SJSA1 (cell line): ENCODE measurements around the gene CCDC68. TPM values are rescaled to one million over a fixed set of nuclear protein-coding genes. Genes with fewer than 3 reads are reported as not detected.

Source experiments
- DNase-seq, 2 experiments: peaks; one replicate each; pipeline ENCODE4 v3.0.0-alpha.2; 2015 to 2020; ENCODE audit warnings: low spot score in 2 of 2, low read depth in 1 of 2
- H3K27ac ChIP-seq: fragments of 250-450 bp; sonication (Bioruptor Pico); 2 replicates; pipeline ENCODE4 v1.5.1; 2020; ENCODE audit warnings: mild to moderate bottlenecking, moderate library complexity
- H3K27me3 ChIP-seq: fragments of 250-450 bp; sonication (Bioruptor Pico); replicated peaks from 2 replicates; pipeline ENCODE4 v1.5.1; 2020; ENCODE audit warnings: mild to moderate bottlenecking, moderate library complexity
- H3K36me3 ChIP-seq: fragments of 250-450 bp; sonication (Bioruptor Pico); 2 replicates; pipeline ENCODE4 v1.5.1; 2020; ENCODE audit warnings: mild to moderate bottlenecking
- H3K4me1 ChIP-seq: fragments of 250-450 bp; sonication (Bioruptor Pico); replicated peaks from 2 replicates; pipeline ENCODE4 v1.6.1; 2021; ENCODE audit warnings: mild to moderate bottlenecking
- H3K4me3 ChIP-seq: fragments of 250-450 bp; sonication (Bioruptor Pico); 2 replicates; pipeline ENCODE4 v1.5.1; 2020; ENCODE audit warnings: mild to moderate bottlenecking
- H3K9me3 ChIP-seq: fragments of 250-450 bp; sonication (Bioruptor Pico); replicated peaks from 2 replicates; pipeline ENCODE4 v1.5.1; 2020; ENCODE audit warnings: mild to moderate bottlenecking
- total RNA-seq: library from RNA; depleted of rRNA; stranded (reverse); fragments of >200 nt; shearing (Covaris generic); gene quantifications from 2 replicates; pipeline ENCODE4 v1.2.3, GENCODE V29; 2014

CCDC68 gene
- total RNA-seq, 1 experiment from 2014 or later: 0.03 TPM

- no peak for DNase-seq
- Histone ChIP-seq H3K36me3 (no peaks in the 10 kb centered on the region), H3K9me3 (no peaks in the 10 kb centered on the region; the same call in none of the 2 replicates), H3K27me3 (no peaks in the 10 kb centered on the region), H3K4me1 (no peaks in the 10 kb centered on the region), H3K27ac (no peak overlapping the region), H3K4me3 (no peak overlapping the region)
Measured at GRCh38 chr18:54926593-54927325, 32.5 kb downstream of the CCDC68 start.

GRCh38 chr18:54924948-54925347 lies 34.3 kb downstream of the CCDC68 start:
- H3K36me3 ChIP-seq: no peaks in the 10 kb centered on the region
- no peaks in the 10 kb centered on the region for H3K27me3 ChIP-seq
- DNase-seq: no peak
- no peak overlapping the region for H3K4me3 ChIP-seq
- H3K4me1 ChIP-seq: no peaks in the 10 kb centered on the region
- no peak overlapping the region for H3K27ac ChIP-seq
- H3K9me3 ChIP-seq: no peaks in the 10 kb centered on the region; the same call in none of the 2 replicates

- Histone ChIP-seq H3K4me1 (no peaks in the 10 kb centered on the region), H3K27me3 (no peaks in the 10 kb centered on the region), H3K4me3 (no peak overlapping the region), H3K27ac (no peak overlapping the region), H3K9me3 (no peaks in the 10 kb centered on the region; the same call in none of the 2 replicates), H3K36me3 (no peaks in the 10 kb centered on the region)
- DNase-seq: no peak
Measured at GRCh38 chr18:54923339-54923956, 35.8 kb downstream of the CCDC68 start.

DNA sequence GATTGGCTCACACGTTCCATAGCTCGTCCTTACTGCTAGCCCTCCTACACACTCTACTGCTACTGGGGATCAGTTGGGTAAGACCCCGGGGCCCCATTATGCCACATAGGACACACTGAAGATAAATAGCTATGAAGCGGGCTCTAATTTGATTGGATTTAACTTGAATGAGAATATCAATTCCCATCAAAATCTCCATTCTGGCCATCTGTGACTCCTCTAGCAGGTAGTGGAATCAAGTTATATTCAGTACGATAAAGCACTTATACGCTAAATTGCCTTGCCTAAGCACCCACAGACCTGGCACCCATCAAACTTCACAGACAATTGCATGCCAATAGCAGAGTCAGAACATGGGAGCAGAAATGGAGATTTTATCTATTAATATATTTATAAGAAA lies 39.8 kb downstream of the CCDC68 start:
- Histone ChIP-seq H3K27ac (no peak overlapping the region), H3K27me3 (no peaks in the 10 kb centered on the region), H3K36me3 (no peaks in the 10 kb centered on the region), H3K4me3 (no peak overlapping the region), H3K9me3 (no peaks in the 10 kb centered on the region), H3K4me1 (no peaks in the 10 kb centered on the region)
- DNase-seq: no peak

- DNase-seq: no peak
- Histone ChIP-seq H3K9me3 (no peaks in the 10 kb centered on the region), H3K4me1 (no peaks in the 10 kb centered on the region), H3K27ac (no peak overlapping the region), H3K27me3 (no peaks in the 10 kb centered on the region), H3K36me3 (no peaks in the 10 kb centered on the region), H3K4me3 (no peak overlapping the region)
Measured at GRCh38 chr18:54918060-54918459, 41.2 kb downstream of the CCDC68 start.

- no peak for DNase-seq
- Histone ChIP-seq H3K27ac (no peak overlapping the region), H3K36me3 (no peaks in the 10 kb centered on the region), H3K4me3 (no peak overlapping the region), H3K4me1 (no peaks in the 10 kb centered on the region), H3K9me3 (no peaks in the 10 kb centered on the region), H3K27me3 (no peaks in the 10 kb centered on the region)
Measured at GRCh38 chr18:54916507-54916906, 42.8 kb downstream of the CCDC68 start.

GRCh38 chr18:54914816-54915215 lies 44.4 kb downstream of the CCDC68 start:
- Histone ChIP-seq H3K4me1 (no peaks in the 10 kb centered on the region), H3K4me3 (no peak overlapping the region), H3K9me3 (no peaks in the 10 kb centered on the region), H3K36me3 (no peaks in the 10 kb centered on the region), H3K27ac (no peak overlapping the region), H3K27me3 (no peaks in the 10 kb centered on the region)
- no peak for DNase-seq

GRCh38 chr18:54911551-54911950 lies 47.7 kb downstream of the CCDC68 start:
- no peak overlapping the region for H3K4me3 ChIP-seq
- no peaks in the 10 kb centered on the region for H3K27me3 ChIP-seq
- H3K9me3 ChIP-seq: no peaks in the 10 kb centered on the region
- no peak overlapping the region for H3K27ac ChIP-seq
- no peaks in the 10 kb centered on the region for H3K4me1 ChIP-seq
- no peak for DNase-seq
- H3K36me3 ChIP-seq: no peaks in the 10 kb centered on the region

DNA sequence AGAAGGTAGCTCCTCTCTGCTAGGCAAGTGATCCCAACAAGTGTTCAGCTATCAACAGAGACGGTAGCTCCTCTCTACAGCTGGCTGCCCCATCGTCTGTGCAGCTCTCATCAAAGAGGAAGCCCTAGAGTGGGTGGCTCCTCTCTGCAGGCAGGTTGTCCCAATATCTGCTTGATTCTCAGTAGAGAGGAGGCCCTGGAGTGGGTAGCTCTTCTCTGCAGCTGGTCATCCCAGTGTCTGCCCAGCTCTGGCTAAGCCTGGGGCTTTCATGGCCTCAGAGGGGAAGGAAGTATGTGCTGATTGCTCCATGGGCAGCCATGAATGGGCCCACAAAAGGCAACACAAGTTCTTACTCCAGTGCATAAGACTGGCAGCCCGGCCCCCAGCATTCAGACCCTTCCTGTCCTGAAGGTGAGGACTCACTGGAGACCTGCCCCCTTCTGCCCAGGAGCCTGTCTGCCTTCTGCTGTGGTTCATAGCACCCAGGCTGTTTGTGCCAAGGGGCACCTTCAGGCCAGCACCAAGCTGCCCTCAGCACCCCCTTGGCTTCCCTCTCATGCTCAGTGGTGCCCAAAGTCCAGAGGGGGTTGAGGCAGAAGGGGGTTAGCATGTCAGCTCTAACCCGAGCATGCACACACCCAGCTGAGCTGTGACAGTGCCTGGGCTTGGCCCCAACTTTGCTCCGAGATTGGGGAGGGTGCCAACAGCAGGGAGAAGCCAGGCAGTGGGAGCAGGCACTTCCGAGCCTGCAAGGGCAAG lies 48.9 kb downstream of the CCDC68 start:
- Histone ChIP-seq H3K4me3 (no peak overlapping the region), H3K27me3 (no peaks in the 10 kb centered on the region), H3K4me1 (no peaks in the 10 kb centered on the region), H3K36me3 (no peaks in the 10 kb centered on the region), H3K27ac (no peak overlapping the region), H3K9me3 (no peaks in the 10 kb centered on the region)
- DNase-seq: no peak

DNA sequence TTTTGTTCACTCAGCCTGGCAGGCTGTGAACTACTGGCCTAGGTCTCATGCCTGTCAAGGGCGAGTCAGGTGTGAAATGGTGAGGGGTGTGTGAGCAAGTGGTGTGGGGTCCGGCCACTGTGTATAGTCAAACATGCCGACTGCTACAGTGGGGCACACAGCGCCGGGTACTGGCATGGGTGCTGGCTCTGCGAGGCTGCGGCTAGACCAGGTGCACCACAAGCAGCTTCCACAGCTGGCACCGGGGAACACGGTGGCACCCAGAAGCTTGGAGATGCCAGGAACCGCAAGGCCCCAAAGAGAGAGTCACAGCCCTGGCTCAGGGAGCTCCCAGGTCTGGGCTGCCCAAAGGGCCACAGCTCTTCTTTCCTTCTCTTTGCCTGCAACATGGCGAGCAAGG lies 49.7 kb downstream of the CCDC68 start:
- no peak for DNase-seq
- no peak overlapping the region for H3K27ac ChIP-seq
- H3K9me3 ChIP-seq: no peaks in the 10 kb centered on the region
- no peaks in the 10 kb centered on the region for H3K36me3 ChIP-seq
- H3K4me1 ChIP-seq: no peaks in the 10 kb centered on the region
- H3K27me3 ChIP-seq: no peaks in the 10 kb centered on the region
- no peak overlapping the region for H3K4me3 ChIP-seq

DNA sequence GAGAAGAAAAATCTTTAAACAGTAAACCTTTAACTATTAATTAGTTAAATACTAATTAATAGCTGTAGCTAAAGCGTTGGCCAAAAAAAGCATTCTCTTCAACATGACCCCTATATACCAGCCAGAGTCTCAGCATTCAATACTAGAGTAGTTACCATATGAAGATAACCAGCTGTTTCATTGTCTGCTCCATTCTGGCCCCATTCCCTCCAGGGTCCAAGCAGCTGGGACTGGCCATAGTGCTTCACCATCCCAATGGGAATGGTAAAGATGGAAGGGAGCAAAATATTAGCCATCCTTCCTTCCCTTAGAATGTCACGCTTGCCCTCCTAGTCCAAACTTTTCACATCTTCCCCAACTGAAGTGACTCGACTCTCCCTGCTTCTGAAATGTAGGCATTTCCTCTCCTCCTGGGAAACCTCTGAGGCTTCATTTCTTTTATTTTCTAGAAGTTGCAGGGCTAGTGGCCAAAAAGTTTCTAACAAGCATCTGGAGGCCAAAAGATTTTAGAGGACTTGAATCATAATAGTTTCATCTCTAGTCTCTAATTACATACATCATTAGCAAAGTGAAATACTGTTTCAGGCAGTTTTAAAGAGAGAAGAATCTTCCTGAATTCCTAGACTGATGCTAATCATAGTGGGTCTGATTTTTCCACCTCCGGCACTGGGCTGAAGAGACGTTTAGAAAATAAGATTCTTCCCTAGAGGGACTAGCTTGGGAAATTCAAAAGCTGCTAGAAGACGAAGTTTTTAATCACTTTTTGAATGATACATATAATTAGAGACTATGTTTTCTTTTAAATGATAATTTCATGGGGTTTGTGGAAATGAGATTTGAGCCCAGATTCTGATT lies 52.7 kb downstream of the CCDC68 start:
- H3K27ac ChIP-seq: no peak overlapping the region

DNA sequence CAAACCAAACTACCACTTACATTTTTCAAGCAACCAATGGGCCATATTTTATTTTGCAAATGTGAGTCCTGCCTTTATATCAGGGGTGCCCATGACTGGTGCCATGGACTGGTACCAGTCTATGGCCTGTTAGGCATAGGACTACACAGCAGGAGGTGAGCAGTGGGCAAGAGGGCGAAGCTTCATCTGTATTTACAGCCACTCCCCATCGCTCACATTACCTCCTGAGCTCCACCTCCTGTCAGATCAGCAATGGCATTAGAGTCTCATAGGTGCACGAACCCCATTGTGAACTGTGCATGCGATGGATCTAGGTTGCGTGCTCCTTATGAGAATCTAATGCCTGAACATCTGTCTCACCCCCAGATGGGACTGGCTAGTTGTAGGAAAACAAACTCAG lies 53.6 kb downstream of the CCDC68 start:
- no peak overlapping the region for H3K4me3 ChIP-seq
- H3K4me1 ChIP-seq: peaks cover 9% of the 10 kb centered on the region; the same call in 1 of the 2 replicates
- H3K36me3 ChIP-seq: no peaks in the 10 kb centered on the region
- H3K9me3 ChIP-seq: no peaks in the 10 kb centered on the region
- no peak for DNase-seq
- no peaks in the 10 kb centered on the region for H3K27me3 ChIP-seq
- H3K27ac ChIP-seq: no peak overlapping the region

More for the DNA sequence above, 52.7 kb downstream of the CCDC68 start:
- Histone ChIP-seq H3K36me3 (no peaks in the 10 kb centered on the region), H3K4me1 (peaks cover 9% of the 10 kb centered on the region; the same call in 1 of the 2 replicates), H3K27me3 (no peaks in the 10 kb centered on the region), H3K4me3 (no peak overlapping the region), H3K9me3 (no peaks in the 10 kb centered on the region)
- no peak for DNase-seq

GRCh38 chr18:54904581-54904980 lies 54.7 kb downstream of the CCDC68 start:
- Histone ChIP-seq H3K27me3 (no peaks in the 10 kb centered on the region), H3K4me3 (no peak overlapping the region), H3K36me3 (no peaks in the 10 kb centered on the region), H3K9me3 (no peaks in the 10 kb centered on the region), H3K4me1 (peaks cover 9% of the 10 kb centered on the region; the same call in 1 of the 2 replicates), H3K27ac (no peak overlapping the region)
- no peak for DNase-seq
